GM13976 (cell line): ENCODE results near the gene CCL13.

Experiments used
- DNase-seq: peaks from one replicate; pipeline ENCODE4 v3.0.0; 2012; ENCODE audit warnings: low spot score
- in situ Hi-C: fragments of 300-500 bp; cut with MboI; formaldehyde crosslinking; loops from one replicate; pipeline ENCODE4 v1.12.0; 2022; ENCODE audit warnings: low sequenced_read_pairs, mixed read lengths, inconsistent platforms; ENCODE audit not compliant: unreplicated experiment
- TF ChIP-seq, protein P1 (sequence below): IDR thresholded peaks from 2 replicates; pipeline ENCODE4 v1.5.1; 2012; ENCODE audit warnings: borderline replicate concordance, mild to moderate bottlenecking; ENCODE audit not compliant: insufficient read depth; ENCODE audit errors: extremely low read depth, missing control alignments, control extremely low read depth

Gene CCL13

DNA sequence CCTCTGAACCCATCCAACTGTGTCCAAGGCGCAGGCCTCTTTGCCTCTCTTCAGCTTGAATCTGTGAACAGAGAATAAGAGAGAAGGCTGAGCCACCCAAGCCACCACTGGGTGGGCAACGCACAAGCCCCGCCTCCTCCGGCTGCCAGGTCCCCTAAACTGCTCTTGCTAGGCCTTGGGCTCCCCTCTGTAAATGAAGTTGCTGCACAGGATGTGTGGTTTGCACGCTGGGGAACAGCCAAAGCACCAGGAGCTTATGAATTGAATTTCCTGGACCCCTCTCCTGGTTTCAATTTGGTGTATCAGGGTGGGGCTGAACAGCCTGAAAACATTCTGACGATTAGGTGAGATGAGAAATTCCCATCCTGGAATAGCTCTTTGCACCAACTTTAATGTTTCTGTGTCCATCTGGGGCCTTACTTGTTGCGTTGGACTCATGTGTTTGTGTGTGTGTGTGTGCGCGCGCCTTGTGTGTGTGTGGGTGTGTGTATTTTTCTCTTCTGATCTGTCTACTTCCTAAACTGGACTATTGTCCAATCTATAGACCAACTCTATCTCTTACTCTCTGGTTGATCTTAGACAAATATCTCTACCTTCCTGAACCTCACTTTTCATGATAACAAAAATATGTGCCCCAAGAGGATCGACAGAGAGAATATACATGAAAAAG lies 4.5 kb downstream of the CCL13 start:
- in situ Hi-C loops, result loop anchor here (5.0 kb wide), 1 partner anchor 158 kb away; no protein-coding TSS in a partner anchor
- no peak for DNase-seq
- TF ChIP-seq, protein P1, sequence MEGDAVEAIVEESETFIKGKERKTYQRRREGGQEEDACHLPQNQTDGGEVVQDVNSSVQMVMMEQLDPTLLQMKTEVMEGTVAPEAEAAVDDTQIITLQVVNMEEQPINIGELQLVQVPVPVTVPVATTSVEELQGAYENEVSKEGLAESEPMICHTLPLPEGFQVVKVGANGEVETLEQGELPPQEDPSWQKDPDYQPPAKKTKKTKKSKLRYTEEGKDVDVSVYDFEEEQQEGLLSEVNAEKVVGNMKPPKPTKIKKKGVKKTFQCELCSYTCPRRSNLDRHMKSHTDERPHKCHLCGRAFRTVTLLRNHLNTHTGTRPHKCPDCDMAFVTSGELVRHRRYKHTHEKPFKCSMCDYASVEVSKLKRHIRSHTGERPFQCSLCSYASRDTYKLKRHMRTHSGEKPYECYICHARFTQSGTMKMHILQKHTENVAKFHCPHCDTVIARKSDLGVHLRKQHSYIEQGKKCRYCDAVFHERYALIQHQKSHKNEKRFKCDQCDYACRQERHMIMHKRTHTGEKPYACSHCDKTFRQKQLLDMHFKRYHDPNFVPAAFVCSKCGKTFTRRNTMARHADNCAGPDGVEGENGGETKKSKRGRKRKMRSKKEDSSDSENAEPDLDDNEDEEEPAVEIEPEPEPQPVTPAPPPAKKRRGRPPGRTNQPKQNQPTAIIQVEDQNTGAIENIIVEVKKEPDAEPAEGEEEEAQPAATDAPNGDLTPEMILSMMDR, result no peak

DNA sequence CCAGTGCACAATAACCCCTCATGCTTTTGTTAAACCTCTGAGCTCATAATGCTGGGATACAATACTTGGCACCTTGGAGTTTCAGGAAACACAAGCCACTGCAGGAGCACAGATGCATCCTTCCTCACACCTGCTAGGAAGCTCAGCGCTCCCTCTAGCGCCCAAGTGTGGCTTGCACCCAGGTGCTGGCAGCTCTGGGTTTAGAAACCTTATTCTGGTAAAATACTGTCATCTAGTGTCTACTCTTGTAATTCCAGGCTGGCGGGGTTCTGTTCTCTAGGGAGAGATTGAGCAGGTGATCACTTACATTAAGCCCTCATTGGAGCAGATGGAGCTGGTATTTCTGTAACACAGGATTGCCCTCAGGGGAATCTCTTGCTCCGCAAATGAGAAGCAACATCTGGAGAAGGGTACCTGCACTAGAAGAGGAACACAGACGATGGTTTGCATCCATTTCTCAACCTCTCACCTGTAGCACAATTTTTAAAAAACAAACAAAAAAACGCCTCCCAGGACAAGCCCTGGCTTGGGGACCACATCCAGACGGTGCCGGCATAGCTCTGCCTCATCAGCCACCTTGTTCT lies 5.3 kb downstream of the CCL13 start:
- TF ChIP-seq, protein P1, result peak; percentile 98
- DNase-seq, result peak; percentile 84
- in situ Hi-C loops, result loop anchor here (5.0 kb wide), 1 partner anchor 159 kb away; no protein-coding TSS in a partner anchor

DNA sequence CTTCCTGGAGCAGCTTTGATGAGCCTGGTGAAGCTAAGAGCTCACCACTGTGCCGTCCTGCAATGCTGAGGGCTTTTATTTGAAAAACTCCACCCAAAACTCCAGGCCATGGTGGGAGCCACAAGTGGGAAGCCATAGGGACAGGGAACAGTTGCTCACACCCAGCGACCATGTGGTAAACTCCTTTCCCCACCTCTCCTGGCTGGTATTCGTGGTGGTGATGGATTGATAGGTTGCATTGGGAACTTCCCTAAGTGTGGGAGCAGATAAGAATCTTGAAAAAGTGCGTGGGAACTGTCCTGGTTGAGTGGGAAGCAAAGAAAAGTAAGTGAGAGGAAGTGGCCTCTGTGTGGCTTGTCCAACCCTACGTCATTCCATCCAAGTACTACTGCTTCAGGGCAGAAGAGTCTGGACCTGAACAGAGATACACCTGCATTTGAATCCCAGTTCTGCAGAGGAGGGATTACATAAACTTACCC lies 6.9 kb downstream of the CCL13 start, which contains the start of gene CCL1:
Gene CCL1 (minus strand): TSS at position 51 of the 479 bp plus-strand sequence. CDS start 72 bp downstream, outside the sequence.
- TF ChIP-seq, protein P1, result no peak
- DNase-seq, result no peak
- in situ Hi-C loops, result loop anchor here (5.0 kb wide), 1 partner anchor 161 kb away; no protein-coding TSS in a partner anchor

DNA sequence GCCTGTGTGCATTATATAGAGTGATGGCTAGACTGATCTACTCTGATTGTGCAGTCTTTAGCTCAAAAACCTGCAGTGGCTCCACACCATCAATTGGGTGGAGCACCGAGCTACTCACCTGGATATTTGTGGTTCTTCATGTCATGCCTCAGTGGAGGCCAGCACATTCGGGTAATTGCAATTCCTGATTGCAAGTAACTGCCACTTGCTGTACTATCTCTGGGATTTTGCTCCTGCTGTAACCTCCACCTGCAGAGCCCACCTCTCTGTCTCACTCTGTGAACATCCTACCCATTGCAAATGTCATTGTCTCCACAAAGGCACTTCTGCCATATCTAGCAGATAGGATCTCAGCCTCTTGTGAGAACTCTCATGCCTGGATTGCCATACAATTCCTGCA lies 8.5 kb downstream of the CCL13 start:
- DNase-seq, result no peak
- TF ChIP-seq, protein P1, result no peak
- in situ Hi-C loops, result loop anchor here (5.0 kb wide), 1 partner anchor 162 kb away; no protein-coding TSS in a partner anchor

DNA sequence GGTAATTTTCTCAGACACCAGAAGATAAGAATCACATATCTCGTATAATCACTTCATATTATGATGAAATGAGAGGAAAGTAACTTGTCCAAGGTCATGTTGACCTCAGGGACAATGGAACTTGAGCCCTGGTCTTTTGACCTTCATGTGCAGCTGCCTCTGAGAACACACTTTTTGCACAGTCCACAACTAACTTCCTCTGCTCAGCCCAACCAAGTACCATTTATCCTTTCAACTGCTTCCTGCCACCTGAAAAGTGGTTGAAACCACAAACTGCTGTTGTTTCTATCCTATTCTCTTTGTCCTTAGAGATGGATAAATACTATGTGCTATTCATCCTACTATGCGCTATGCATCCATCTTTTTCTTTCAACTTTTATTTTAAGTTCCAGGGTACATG lies 9.1 kb downstream of the CCL13 start:
- in situ Hi-C loops, result no loop called here
- no peak for DNase-seq
- TF ChIP-seq, protein P1, result no peak

DNA sequence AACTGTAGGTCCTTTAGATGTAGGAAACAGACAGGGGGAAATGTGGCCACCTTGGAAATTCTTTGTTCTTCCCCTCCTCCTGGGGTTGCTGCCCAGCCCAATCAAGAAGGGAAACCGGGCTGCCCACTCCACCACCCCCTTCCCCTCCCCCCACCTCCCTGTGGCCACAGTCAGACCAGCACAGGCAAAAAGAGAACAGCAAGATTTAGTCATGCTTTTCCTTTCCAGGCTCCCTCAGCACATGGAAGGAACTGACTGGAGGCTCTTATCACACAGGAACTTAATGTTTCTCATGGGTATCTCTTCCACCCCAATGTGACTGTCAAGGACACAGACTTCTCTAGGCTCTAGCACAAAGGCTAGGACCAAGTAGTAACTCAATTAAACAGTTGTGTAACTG lies 9.7 kb downstream of the CCL13 start:
- TF ChIP-seq, protein P1, result no peak
- in situ Hi-C loops, result no loop called here
- DNase-seq, result no peak
